Nucleus accumbens (tissue), 56 donors: ENCODE data around the gene MARK3.
"Not testable (repeated sequence)": the region's sequence is repeated elsewhere in the genome, so short reads cannot be mapped to it uniquely, and the experiment has no call there.

Source experiments
- DNase-seq, 56 donors: peaks; one replicate each; lab custom pipeline; 2025; lab: John Stamatoyannopoulos, UW

The MARK3 gene

GRCh38 chr14:103508521-103509329, 123.5 kb downstream of the MARK3 start:
- no peak for DNase-seq

GRCh38 chr14:103509864-103510723, 124.9 kb downstream of the MARK3 start:
- no peak for DNase-seq

GRCh38 chr14:103510724-103511693, 125.8 kb downstream of the MARK3 start:
- peak in 9 of 56 donors; percentile 30 to 67 (median 44) for DNase-seq

GRCh38 chr14:103512180-103512579, 127.0 kb downstream of the MARK3 start:
- not testable (repeated sequence) for DNase-seq

GRCh38 chr14:103512701-103513611, 127.7 kb downstream of the MARK3 start:
- peak in 44 of 56 donors; percentile 23 to 96 (median 70) for DNase-seq

GRCh38 chr14:103514596-103515421, 129.6 kb downstream of the MARK3 start:
- DNase-seq: no peak

- no peak for DNase-seq
Observed at GRCh38 chr14:103516426-103517173, 131.4 kb downstream of the MARK3 start.

- DNase-seq: no peak
Observed at GRCh38 chr14:103517174-103517566, 132.0 kb downstream of the MARK3 start.

- peak in 9 of 56 donors; percentile 35 to 53 (median 40) for DNase-seq
Observed at GRCh38 chr14:103517721-103518421, 132.7 kb downstream of the MARK3 start.

- DNase-seq: peak in 43 of 56 donors; percentile 37 to 84 (median 55)
Observed at GRCh38 chr14:103518422-103519042, 133.3 kb downstream of the MARK3 start.

- peak in 1 of 56 donors; percentile 48 for DNase-seq
Observed at GRCh38 chr14:103519043-103519836, 134.0 kb downstream of the MARK3 start.

GRCh38 chr14:103519837-103520212, 134.6 kb downstream of the MARK3 start:
- peak in 2 of 56 donors; percentile 35 to 45 for DNase-seq

GRCh38 chr14:103520269-103520656, 135.0 kb downstream of the MARK3 start:
- DNase-seq: no peak

- DNase-seq: peak in 49 of 56 donors; percentile 31 to 90 (median 73)
Observed at GRCh38 chr14:103520657-103521437, 135.6 kb downstream of the MARK3 start.
